HL-60 (cell line): ENCODE measurements around the gene DPEP2.

ENCODE experiments used
- DNase-seq, 2 experiments: peaks; one replicate each; pipeline ENCODE4 v3.0.0-alpha.2; 2010 to 2020; ENCODE audit warnings: low read depth in 1 of 2, low spot score in 1 of 2
- H3K27ac ChIP-seq: fragments of 250-450 bp; sonication (Bioruptor Pico); replicated peaks from 2 replicates; pipeline ENCODE4 v1.5.1; 2020; ENCODE audit warnings: mild to moderate bottlenecking, moderate library complexity
- H3K27me3 ChIP-seq: fragments of 250-450 bp; sonication (Bioruptor Pico); 2 replicates; pipeline ENCODE4 v1.5.1; 2021; ENCODE audit warnings: mild to moderate bottlenecking, moderate library complexity; ENCODE audit not compliant: insufficient read depth, poor library complexity, severe bottlenecking
- H3K4me3 ChIP-seq: replicated peaks from 2 replicates; pipeline ENCODE4 v1.5.1; 2011; ENCODE audit warnings: mild to moderate bottlenecking, control low read depth, low read length; ENCODE audit not compliant: insufficient read depth
- CTCF ChIP-seq: IDR thresholded peaks from one replicate; pipeline ENCODE4 v1.5.1; 2011; ENCODE audit warnings: low read length, control low read depth, inconsistent platforms; ENCODE audit not compliant: insufficient read depth
- GABPA ChIP-seq: IDR thresholded peaks from 2 replicates; pipeline ENCODE4 v1.6.1; 2012; ENCODE audit warnings: low read depth
- POLR2AphosphoS5 ChIP-seq: IDR thresholded peaks from 2 replicates; pipeline ENCODE4 v1.6.1; 2012; ENCODE audit warnings: low read depth
- REST ChIP-seq: IDR thresholded peaks from 2 replicates; pipeline ENCODE4 v1.6.1; 2012; ENCODE audit warnings: low read depth; ENCODE audit not compliant: insufficient replicate concordance
- SPI1 ChIP-seq: IDR thresholded peaks from 2 replicates; pipeline ENCODE4 v1.6.1; 2012; ENCODE audit warnings: low read depth, mild to moderate bottlenecking, borderline replicate concordance

The DPEP2 gene

GRCh38 chr16:67942510-67943255 lies 56.6 kb downstream of the DPEP2 start:
- Histone ChIP-seq H3K27ac (no peak overlapping the region), H3K4me3 (no peak overlapping the region), H3K27me3 (no peaks in the 10 kb centered on the region)
- DNase-seq: no peak
- TF ChIP-seq POLR2AphosphoS5 (no peak), GABPA (no peak), CTCF (no peak), REST (no peak), SPI1 (no peak)

- TF ChIP-seq CTCF (peak; percentile 73), REST (no peak)
- H3K27me3 ChIP-seq: no peaks in the 10 kb centered on the region
- H3K27ac ChIP-seq: no peak overlapping the region
- DNase-seq: peak in 1 of 2 experiments; percentile 44
- no peak overlapping the region for H3K4me3 ChIP-seq
Observed at GRCh38 chr16:67942200-67942509, 57.1 kb downstream of the DPEP2 start.

GRCh38 chr16:67941469-67942199 lies 57.6 kb downstream of the DPEP2 start:
- no peaks in the 10 kb centered on the region for H3K27me3 ChIP-seq
- TF ChIP-seq POLR2AphosphoS5 (no peak), SPI1 (no peak), REST (no peak), CTCF (no peak), GABPA (no peak)
- H3K27ac ChIP-seq: no peak overlapping the region
- DNase-seq: no peak
- H3K4me3 ChIP-seq: no peak overlapping the region
